Heart right ventricle (tissue), 16 donors: ENCODE measurements around the gene GPR146. TPM values are rescaled to one million over a fixed set of nuclear protein-coding genes. Genes with fewer than 3 reads are reported as not detected.
A peak's percentile ranks its signal among the peaks of the same experiment; 100 is the strongest.

ENCODE experiments used
- ATAC-seq, 8 donors: fragments of 200-7000 bp; cut with Tn5 transposase; one replicate each; pipeline ENCODE4 v1.9.1; 2020; ENCODE audit warnings: mild to moderate bottlenecking in 8 of 8, moderate library complexity in 8 of 8, moderate number of reproducible peaks in 1 of 8
- DNase-seq, 2 donors: peaks; one replicate each; pipeline ENCODE4 v3.0.0-alpha.2; 2020
- H3K27ac ChIP-seq, 10 donors: fragments of 200-600 bp; sonication (generic) in 2 of 10; one replicate each; pipeline versions ENCODE4 v1.5.0 to v1.8.0; 2020 to 2022; ENCODE audit warnings: mild to moderate bottlenecking in 3 of 10
- H3K27me3 ChIP-seq, 7 donors: fragments of 200-600 bp; one replicate each; pipeline ENCODE4 v1.8.0; 2021 to 2022; ENCODE audit warnings: mild to moderate bottlenecking in 2 of 7
- H3K36me3 ChIP-seq, 9 donors: fragments of 200-600 bp; sonication (generic) in 1 of 9; one replicate each; pipeline versions ENCODE4 v1.5.0 to v1.8.0; 2020 to 2022; ENCODE audit warnings: mild to moderate bottlenecking in 2 of 9
- H3K4me1 ChIP-seq, 9 donors: fragments of 200-600 bp; sonication (generic) in 1 of 9; one replicate each; pipeline versions ENCODE4 v1.5.0 to v1.8.0; 2020 to 2022; ENCODE audit warnings: mild to moderate bottlenecking in 4 of 9
- H3K4me3 ChIP-seq, 10 donors: fragments of 200-600 bp; sonication (generic) in 2 of 10; one replicate each; pipeline versions ENCODE4 v1.5.0 to v1.8.0; 2020 to 2022; ENCODE audit warnings: mild to moderate bottlenecking in 7 of 10, moderate library complexity in 2 of 10
- H3K9me3 ChIP-seq, 11 donors: fragments of 200-600 bp in 10 of 11; sonication (generic) in 2 of 11; one replicate each; pipeline versions ENCODE4 v1.5.0 to v1.8.0; 2013 to 2022; ENCODE audit warnings: mild to moderate bottlenecking in 2 of 11, control low read depth in 1 of 11, moderate library complexity in 1 of 11
- WGBS, 2 donors: extraction: QIAGEN DNeasy Blood & Tissue Kit; methylation state at CpG; one replicate each; pipeline ENCODE4 v1.1.7; 2013; ENCODE audit warnings: inconsistent platforms in 1 of 2; 5-methylcytosine and 5-hydroxymethylcytosine counted together
- intact Hi-C, 10 donors: fragments of 100-400 bp; cut with DNase I; formaldehyde crosslinking; loops; one replicate each; pipeline versions ENCODE4 v1.11.1 to v1.14.2; 2022
- polyA plus RNA-seq, 2 donors: library from polyadenylated mRNA; stranded (reverse); fragments of 200-250 nt; gene quantifications; one replicate each; pipeline ENCODE4 v1.2.3, GENCODE V29; 2013
- total RNA-seq, 10 donors: library from RNA; stranded (reverse); fragmentation: NEBNext Ultra II Directional in 3 of 10; extraction: Animal tissue kit (Norgen Biotek cat#: 25700) in 3 of 10; gene quantifications; one replicate each; pipeline versions ENCODE4 v1.2.1 to v1.2.4, GENCODE V29; 2021 to 2023
- TF ChIP-seq, protein P1 (sequence below), 9 donors: fragments of 200-600 bp; sonication (generic) in 2 of 9; IDR thresholded peaks; one replicate each; pipeline versions ENCODE4 v1.5.0 to v1.8.0; 2021 to 2022; ENCODE audit warnings: antibody characterized with exemption in 9 of 9, mild to moderate bottlenecking in 5 of 9, moderate library complexity in 1 of 9
- donor health status: Arrhythmogenic right ventricular cardiomyopathy.
- donor health status: ischemic (EF 13 %, LVEDD 7.1; RV severe dilation, severe dysfunction).
- donor health status: healthy with polysubstance abuse.
- donor health status: DM: no; HTN: yes; CAD: no.
- donor health status: DM: no; HTN: no; CAD: no.
- donor health status: ischemic (EF 25% LVEDD 6.9; RV normal size, moderate dysfunction).
- donor health status: ischemic (EF 25% LVEDD 5.7; RV mildly dilated, moderate dysfunction).
- donor health status: healthy.
- donor health status: DM: yes; HTN: yes; CAD: no.
- donor health status: Ischemic cardiomyopathy.
- donor health status: ischemic (EF 35%, LVEDD 5.7; RV mildly dilated, moderate dysfunction).
- donor health status: nonischemic (EF 11% LVEDD 7.7; RV severe dilation, severe dysfunction).
- donor health status: DM: yes; HTN: yes; CAD: no.
- donor health status: PGD.
- donor health status: ischemic (EF 29% LVEDD 5.4; RV normal size, mild dysfunction).
- donor health status: nonischemic (EF 23%, LVEDD 6.1; RV moderate dilation, normal function).

Gene GPR146
- total and polyA plus RNA-seq, 12 donors, result 13.3 to 34.5 (median 22.7) TPM

DNA sequence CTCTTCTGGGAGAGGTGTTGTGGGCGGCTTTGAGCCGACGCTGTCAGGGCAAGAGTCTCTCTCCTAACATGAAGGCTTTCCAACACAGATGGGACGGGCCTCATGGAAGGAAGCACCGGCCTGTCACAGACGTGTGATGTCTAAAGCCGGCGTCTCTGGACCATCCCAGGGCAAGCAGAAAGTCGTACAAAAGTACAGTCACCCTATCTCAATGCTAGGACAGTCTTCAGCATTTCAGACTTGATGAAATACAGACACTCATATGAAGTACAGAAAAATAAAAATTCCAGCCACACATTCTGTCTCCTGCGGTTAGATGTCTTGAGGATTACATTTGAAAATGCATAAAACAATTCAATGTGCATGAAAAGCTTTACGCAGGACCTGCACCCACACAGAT is 30.8 kb upstream of the GPR146 start:
- Histone ChIP-seq H3K36me3 (peaks cover 0 to 23% (median 9%) of the 10 kb centered on the region in 9 donors), H3K27ac (no peak overlapping the region), H3K4me3 (no peak overlapping the region), H3K4me1 (peaks cover 0 to 6% (median 0%) of the 10 kb centered on the region in 9 donors), H3K27me3 (no peaks in the 10 kb centered on the region), H3K9me3 (no peaks in the 10 kb centered on the region)
- intact Hi-C loops, result loop anchor here in 1 of 10 donors (5.0 kb wide), 1 partner anchor 49 kb away; no protein-coding TSS in a partner anchor
- TF ChIP-seq, protein P1, sequence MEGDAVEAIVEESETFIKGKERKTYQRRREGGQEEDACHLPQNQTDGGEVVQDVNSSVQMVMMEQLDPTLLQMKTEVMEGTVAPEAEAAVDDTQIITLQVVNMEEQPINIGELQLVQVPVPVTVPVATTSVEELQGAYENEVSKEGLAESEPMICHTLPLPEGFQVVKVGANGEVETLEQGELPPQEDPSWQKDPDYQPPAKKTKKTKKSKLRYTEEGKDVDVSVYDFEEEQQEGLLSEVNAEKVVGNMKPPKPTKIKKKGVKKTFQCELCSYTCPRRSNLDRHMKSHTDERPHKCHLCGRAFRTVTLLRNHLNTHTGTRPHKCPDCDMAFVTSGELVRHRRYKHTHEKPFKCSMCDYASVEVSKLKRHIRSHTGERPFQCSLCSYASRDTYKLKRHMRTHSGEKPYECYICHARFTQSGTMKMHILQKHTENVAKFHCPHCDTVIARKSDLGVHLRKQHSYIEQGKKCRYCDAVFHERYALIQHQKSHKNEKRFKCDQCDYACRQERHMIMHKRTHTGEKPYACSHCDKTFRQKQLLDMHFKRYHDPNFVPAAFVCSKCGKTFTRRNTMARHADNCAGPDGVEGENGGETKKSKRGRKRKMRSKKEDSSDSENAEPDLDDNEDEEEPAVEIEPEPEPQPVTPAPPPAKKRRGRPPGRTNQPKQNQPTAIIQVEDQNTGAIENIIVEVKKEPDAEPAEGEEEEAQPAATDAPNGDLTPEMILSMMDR (IDR thresholded peaks at IDR 0.05), result no peak
- 78 to 82% methylated on average over 11 of the region's 11 CpGs for WGBS, 2 donors
- no peak for DNase-seq
- no peak for ATAC-seq

DNA sequence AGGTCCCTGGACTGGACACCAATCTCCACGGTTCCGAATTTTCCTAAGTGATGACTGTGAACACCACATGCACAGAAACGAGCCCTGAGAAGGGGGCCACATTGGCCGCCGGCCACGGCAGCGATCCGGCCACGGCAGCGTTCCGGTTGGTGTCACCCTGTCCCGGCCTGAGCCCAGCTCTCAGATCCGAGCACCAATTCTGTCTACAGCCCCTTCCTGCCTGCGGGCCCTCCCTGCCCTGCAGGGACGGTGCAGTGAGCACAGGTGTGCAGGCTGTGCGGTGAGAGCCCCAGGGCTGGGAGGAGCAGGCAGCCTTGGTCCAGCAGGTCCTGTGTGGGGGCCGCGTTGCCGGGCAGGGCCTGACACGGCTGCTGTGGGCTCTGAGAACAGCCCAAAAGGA is 29.7 kb upstream of the GPR146 start:
- Histone ChIP-seq H3K36me3 (peaks cover 0 to 15% (median 2%) of the 10 kb centered on the region in 9 donors), H3K9me3 (no peaks in the 10 kb centered on the region), H3K27ac (no peak overlapping the region), H3K27me3 (no peaks in the 10 kb centered on the region), H3K4me3 (no peak overlapping the region), H3K4me1 (peaks cover 0 to 6% (median 0%) of the 10 kb centered on the region in 9 donors)
- DNase-seq (no peak), ATAC-seq (no peak)
- intact Hi-C loops, result loop anchor here in 1 of 10 donors (5.0 kb wide), 1 partner anchor 48 kb away; no protein-coding TSS in a partner anchor
- TF ChIP-seq, protein P1 (IDR thresholded peaks at IDR 0.05), result no peak
- WGBS, 2 donors, result 91 to 96% methylated on average over 20 of the region's 20 CpGs

DNA sequence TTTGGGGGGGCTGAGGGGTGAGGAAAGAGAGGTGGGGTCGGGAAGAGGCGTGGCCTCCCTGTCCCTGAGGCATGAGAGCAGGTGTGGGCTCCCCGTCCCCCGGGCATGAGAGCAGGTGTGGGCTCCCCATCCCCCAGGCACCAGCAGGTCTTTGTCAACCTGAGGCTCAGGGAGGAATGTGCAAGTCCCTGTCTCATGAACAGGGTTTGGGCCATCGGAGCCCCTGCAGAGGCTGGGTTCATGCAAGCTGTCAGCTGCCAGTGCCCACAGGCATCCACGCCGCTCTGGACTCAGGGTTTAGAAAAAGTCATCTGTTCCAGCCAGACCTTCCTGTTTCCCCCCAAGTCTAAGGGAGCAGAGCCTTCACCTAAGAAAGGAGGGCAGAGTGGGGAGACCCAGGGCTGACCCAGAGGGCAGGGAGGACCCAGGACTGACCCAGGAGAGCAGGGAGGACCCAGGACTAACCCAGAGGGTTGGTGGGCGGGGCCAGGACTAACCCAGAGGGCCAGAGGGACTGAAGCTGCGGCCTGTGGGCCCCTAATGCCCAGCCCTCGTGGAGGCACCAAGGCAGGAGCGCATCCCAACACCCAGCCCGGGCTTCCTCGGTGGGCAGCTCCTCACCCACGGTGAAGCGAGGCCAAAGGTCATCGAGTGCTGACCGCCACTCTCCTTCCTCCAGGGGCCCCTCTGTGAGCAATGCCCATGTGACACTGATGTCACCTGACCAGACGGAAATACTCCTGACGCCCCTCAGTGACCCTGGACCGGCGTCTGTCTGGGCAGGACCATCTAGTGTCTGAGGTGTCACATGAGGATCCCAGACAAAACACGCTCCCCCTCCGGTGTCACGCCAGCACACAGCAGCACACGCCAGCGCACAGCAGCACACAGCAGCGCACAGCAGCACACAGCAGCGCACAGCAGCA is 28.9 kb upstream of the GPR146 start:
- 72 to 74% methylated on average over 28 of the region's 28 CpGs for WGBS, 2 donors
- Histone ChIP-seq H3K4me1 (peaks cover 0 to 6% (median 0%) of the 10 kb centered on the region in 9 donors), H3K27me3 (no peaks in the 10 kb centered on the region), H3K27ac (no peak overlapping the region), H3K9me3 (no peaks in the 10 kb centered on the region), H3K36me3 (peaks cover 0 to 12% (median 0%) of the 10 kb centered on the region in 9 donors), H3K4me3 (no peak overlapping the region)
- TF ChIP-seq, protein P1 (IDR thresholded peaks at IDR 0.05), result no peak
- ATAC-seq, result peak in 4 of 8 donors; percentile 9 to 47 (median 34)
- DNase-seq, result no peak
- intact Hi-C loops, result no loop called here

DNA sequence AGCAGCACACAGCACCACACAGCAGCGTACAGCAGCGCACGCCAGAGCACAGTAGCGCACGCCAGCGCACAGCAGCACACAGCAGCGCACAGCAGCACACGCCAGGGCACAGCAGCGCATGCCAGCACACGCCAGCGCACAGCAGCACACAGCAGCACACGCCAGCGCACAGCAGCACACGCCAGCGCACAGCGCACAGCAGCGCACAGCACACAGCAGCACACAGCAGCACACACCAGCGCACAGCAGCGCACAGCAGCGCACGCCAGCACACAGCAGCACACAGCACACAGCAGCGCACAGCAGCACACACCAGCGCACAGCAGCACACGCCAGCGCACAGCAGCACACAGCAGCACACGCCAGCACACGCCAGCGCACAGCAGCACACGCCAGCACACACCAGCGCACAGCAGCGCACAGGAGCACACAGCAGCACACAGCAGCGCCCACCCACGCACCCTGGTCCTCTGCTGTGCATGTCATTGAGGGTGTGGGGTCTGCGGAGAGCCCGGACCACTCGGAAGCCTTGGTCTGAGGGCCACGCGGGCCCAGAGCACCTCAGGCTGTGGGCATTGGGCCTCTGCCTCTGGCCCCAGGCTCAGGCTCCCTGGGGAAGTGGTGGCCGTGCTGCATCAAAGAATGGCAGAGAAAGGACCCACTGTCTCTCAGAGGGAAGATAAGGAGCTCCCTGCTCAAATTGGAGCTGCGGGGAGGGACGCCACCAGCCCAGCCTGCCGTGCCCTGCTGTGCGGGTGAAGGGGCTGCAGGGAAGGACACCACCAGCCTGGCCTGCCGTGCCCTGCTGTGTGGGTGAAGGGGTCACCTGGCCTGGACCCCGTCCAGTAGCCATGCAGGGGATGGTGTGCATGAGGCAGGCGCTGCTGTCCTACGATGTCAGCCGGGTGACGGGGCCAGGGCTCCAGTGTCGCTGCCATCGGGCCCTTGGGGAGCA is 27.5 kb upstream of the GPR146 start:
- WGBS, 2 donors, result 88 to 94% methylated on average over 41 to 51 of the region's 51 CpGs
- no peak overlapping the region for H3K27ac ChIP-seq
- TF ChIP-seq, protein P1 (IDR thresholded peaks at IDR 0.05), result no peak
- H3K4me3 ChIP-seq, result no peak overlapping the region
- intact Hi-C loops, result no loop called here
- no peaks in the 10 kb centered on the region for H3K27me3 ChIP-seq
- ATAC-seq, result no peak
- peaks cover 0 to 12% (median 0%) of the 10 kb centered on the region in 9 donors for H3K36me3 ChIP-seq
- H3K9me3 ChIP-seq, result peaks cover 0 to 8% (median 0%) of the 10 kb centered on the region in 11 donors
- DNase-seq, result no peak
- H3K4me1 ChIP-seq, result peaks cover 0 to 6% (median 0%) of the 10 kb centered on the region in 9 donors
